Kidney (tissue), 14 donors: ENCODE measurements around the gene SNX17. TPM values are rescaled to one million over a fixed set of nuclear protein-coding genes. Genes with fewer than 3 reads are reported as not detected.

ENCODE experiments used
- DNase-seq, 5 donors: peaks; one replicate each; pipeline ENCODE4 v3.0.0-alpha.2; 2013 to 2020
- FAIRE-seq: peaks from 2 replicates; lab custom pipeline; 2012; peaks lifted over from hg19 to GRCh38; lab: Jason Lieb, UNC
- H3K27ac ChIP-seq, 2 donors: one replicate each; pipeline ENCODE4 v1.7.0; 2013; ENCODE audit warnings: low read depth in 2 of 2, low read length in 2 of 2, inconsistent platforms in 1 of 2
- H3K27me3 ChIP-seq: one replicate; pipeline ENCODE4 v1.7.1; 2013; ENCODE audit warnings: low read length, inconsistent platforms; ENCODE audit not compliant: control insufficient read depth, insufficient read depth
- H3K36me3 ChIP-seq, 3 donors: one replicate each; pipeline versions ENCODE4 v1.7.0 to v1.7.1; 2013; ENCODE audit warnings: low read length in 3 of 3, control low read depth in 1 of 3, inconsistent platforms in 1 of 3; ENCODE audit not compliant: insufficient read depth in 3 of 3, control insufficient read depth in 2 of 3
- H3K4me1 ChIP-seq, 3 donors: one replicate each; pipeline versions ENCODE4 v1.7.0 to v1.7.1; 2013; ENCODE audit warnings: low read length in 3 of 3, inconsistent platforms in 1 of 3, low read depth in 1 of 3; ENCODE audit not compliant: control insufficient read depth in 2 of 3, insufficient read depth in 2 of 3
- H3K4me3 ChIP-seq, 3 donors: one replicate each; pipeline versions ENCODE4 v1.7.0 to v1.8.1; 2013; ENCODE audit warnings: low read length in 3 of 3, control low read depth in 1 of 3, inconsistent platforms in 1 of 3
- H3K9ac ChIP-seq, 3 donors: one replicate each; pipeline versions ENCODE4 v1.7.0 to v1.7.1; 2013; ENCODE audit warnings: low read length in 3 of 3, control low read depth in 1 of 3, inconsistent platforms in 1 of 3
- H3K9me3 ChIP-seq, 3 donors: one replicate each; pipeline versions ENCODE4 v1.7.0 to v1.7.1; 2013; ENCODE audit warnings: low read length in 3 of 3, control low read depth in 1 of 3, inconsistent platforms in 1 of 3; ENCODE audit not compliant: control insufficient read depth in 2 of 3, insufficient read depth in 1 of 3
- CTCF ChIP-seq: IDR thresholded peaks from 3 replicates; pipeline ENCODE4 v1.5.1; 2012; ENCODE audit warnings: mild to moderate bottlenecking, moderate library complexity, borderline replicate concordance; ENCODE audit not compliant: insufficient read depth; ENCODE audit errors: extremely low read depth
- intact Hi-C: fragments of 100-400 bp; cut with DNase I; formaldehyde crosslinking; loops from one replicate; pipeline ENCODE4 v1.11.1; 2022
- polyA plus RNA-seq: library from polyadenylated mRNA; stranded (reverse); fragments of 350-450 nt; fragmentation: Illumina TruSeq; extraction: RNeasy Lipid Tissue Mini Kit (QIAGEN cat#74804); gene quantifications from one replicate; pipeline ENCODE4 v1.2.3, GENCODE V29; 2014; ENCODE audit warnings: low read depth, low replicate concordance; ENCODE audit not compliant: insufficient read depth
- total RNA-seq: library from RNA; stranded (reverse); fragmentation: NEBNext Ultra II Directional; extraction: Animal tissue kit (Norgen Biotek cat#: 25700); gene quantifications from one replicate; pipeline ENCODE4 v1.2.1, GENCODE V29; 2021
- donor health status: control.
- donor health status: control.
- donor health status: control.
- donor health status: control.
- donor health status: control.
- donor health status: DM: yes; HTN: yes; CAD: no.
- donor health status: Normal renal cell carcinoma (clear cell type).

Gene SNX17
- total and polyA plus RNA-seq, 2 donors from 2014 or later = 98.7 to 115 TPM

- FAIRE-seq = no peak
- H3K9me3 ChIP-seq = no peaks in the 10 kb centered on the region
- no peaks in the 10 kb centered on the region for H3K27me3 ChIP-seq
- no peak overlapping the region for H3K4me3 ChIP-seq
- no peak for TF ChIP-seq CTCF
- H3K4me1 ChIP-seq = peaks cover 3 to 15% (median 14%) of the 10 kb centered on the region in 3 donors
- no peak overlapping the region for H3K9ac ChIP-seq
- H3K36me3 ChIP-seq = peaks cover 5 to 46% (median 29%) of the 10 kb centered on the region in 3 donors
- intact Hi-C loops = no loop called here
- peak in 1 of 5 donors; percentile 74 for DNase-seq
- no peak overlapping the region for H3K27ac ChIP-seq
These were observed 7.2 kb downstream of the SNX17 start for GRCh38 chr2:27377618-27378095.

GRCh38 chr2:27378096-27378808 lies 7.8 kb downstream of the SNX17 start:
- DNase-seq (peak; percentile 58 to 84 (median 80)), FAIRE-seq (no peak)
- Histone ChIP-seq H3K4me3 (peak overlapping the region in 1 of 3 donors; percentile 85), H3K9ac (no peak overlapping the region), H3K4me1 (peaks cover 3 to 15% (median 14%) of the 10 kb centered on the region in 3 donors), H3K27ac (no peak overlapping the region), H3K9me3 (no peaks in the 10 kb centered on the region), H3K36me3 (peaks cover 5 to 49% (median 31%) of the 10 kb centered on the region in 3 donors), H3K27me3 (no peaks in the 10 kb centered on the region)
- peak; percentile 42 for TF ChIP-seq CTCF
- intact Hi-C loops = no loop called here

GRCh38 chr2:27378809-27379290 lies 8.4 kb downstream of the SNX17 start:
- Histone ChIP-seq H3K27me3 (no peaks in the 10 kb centered on the region), H3K4me1 (peaks cover 3 to 15% (median 14%) of the 10 kb centered on the region in 3 donors), H3K4me3 (peak overlapping the region in 1 of 3 donors; percentile 85), H3K36me3 (peaks cover 3 to 50% (median 34%) of the 10 kb centered on the region in 3 donors), H3K9me3 (no peaks in the 10 kb centered on the region), H3K27ac (no peak overlapping the region), H3K9ac (peak overlapping the region in 1 of 3 donors; percentile 96)
- DNase-seq (no peak), FAIRE-seq (no peak)
- TF ChIP-seq CTCF = no peak
- intact Hi-C loops = no loop called here
